GM12878 (cell line): ENCODE measurements around the gene INHBE. TPM values are rescaled to one million over a fixed set of nuclear protein-coding genes. Genes with fewer than 3 reads are reported as not detected.

ENCODE experiments used
- ATF3 ChIP-seq: IDR thresholded peaks from 2 replicates; pipeline ENCODE4 v1.6.1; 2011; ENCODE audit warnings: low read depth, mild to moderate bottlenecking, low read length, moderate library complexity, borderline replicate concordance; ENCODE audit errors: extremely low read depth
- CREB1 ChIP-seq: IDR thresholded peaks from 2 replicates; pipeline ENCODE4 v1.6.1; 2012; ENCODE audit warnings: low read depth, mild to moderate bottlenecking, inconsistent platforms
- CTCF ChIP-seq, 3 experiments: IDR thresholded peaks in 2 of 3; conservative IDR thresholded peaks in 1 of 3; 2 replicates each; pipeline ENCODE4 v1.5.1; 2011; ENCODE audit warnings: low read depth in 3 of 3, low read length in 3 of 3, mild to moderate bottlenecking in 3 of 3, control low read depth in 2 of 3, moderate library complexity in 2 of 3, inconsistent platforms in 1 of 3, mixed read lengths in 1 of 3; ENCODE audit not compliant: control insufficient read depth in 2 of 3, insufficient read depth in 1 of 3; ENCODE audit errors: extremely low read depth in 1 of 3
- CUX1 ChIP-seq: IDR thresholded peaks from 2 replicates; pipeline ENCODE4 v1.6.1; 2012; ENCODE audit warnings: improper control_type of control experiment, low read depth, low read length; ENCODE audit not compliant: insufficient replicate concordance
- DPF2 ChIP-seq: fragments of 450-650 bp; IDR thresholded peaks from 2 replicates; pipeline ENCODE4 v1.6.1; 2017; ENCODE audit warnings: mild to moderate bottlenecking
- IRF5 ChIP-seq: fragments of 450-650 bp; IDR thresholded peaks from 2 replicates; pipeline ENCODE4 v1.6.1; 2017; ENCODE audit warnings: borderline replicate concordance
- KDM1A ChIP-seq: fragments of 200-600 bp; sonication (generic); IDR thresholded peaks from 2 replicates; pipeline ENCODE4 v1.6.1; 2016; ENCODE audit warnings: borderline replicate concordance
- MEF2A ChIP-seq: IDR thresholded peaks from 2 replicates; pipeline ENCODE4 v1.6.1; 2011; ENCODE audit warnings: low read depth, mild to moderate bottlenecking, low read length, moderate library complexity; ENCODE audit not compliant: insufficient read depth
- RAD21 ChIP-seq: IDR thresholded peaks from 2 replicates; pipeline ENCODE4 v1.6.1; 2011; ENCODE audit warnings: mild to moderate bottlenecking, low read depth, low read length, moderate library complexity; ENCODE audit not compliant: insufficient read depth
- RBBP5 ChIP-seq: fragments of 200-600 bp; sonication (generic); conservative IDR thresholded peaks from 2 replicates; pipeline ENCODE4 v1.6.1; 2016
- SMAD5 ChIP-seq: IDR thresholded peaks from 2 replicates; pipeline ENCODE4 v1.6.1; 2016; ENCODE audit warnings: antibody characterized with exemption, low read depth
- TCF7 ChIP-seq: IDR thresholded peaks from 2 replicates; pipeline ENCODE4 v1.6.1; 2014; ENCODE audit warnings: antibody characterized with exemption, borderline replicate concordance
- YY1 ChIP-seq: IDR thresholded peaks from 2 replicates; pipeline ENCODE4 v1.6.1; 2011; ENCODE audit warnings: low read depth, mild to moderate bottlenecking, low read length
- ZBTB40 ChIP-seq: fragments of 450-650 bp; IDR thresholded peaks from 2 replicates; pipeline ENCODE4 v1.6.1; 2016; ENCODE audit warnings: mild to moderate bottlenecking, moderate library complexity, borderline replicate concordance
- ZNF384 ChIP-seq: IDR thresholded peaks from 2 replicates; pipeline ENCODE4 v1.6.1; 2012; ENCODE audit warnings: low read depth, mild to moderate bottlenecking, low read length, improper control_type of control experiment, borderline replicate concordance
- polyA plus RNA-seq, 11 experiments: library from polyadenylated mRNA; depleted of rRNA in 4 of 11; unstranded in 6 of 11; stranded (reverse) in 5 of 11; fragments of >200 nt; fragmentation: Nextera tagmentation in 4 of 11; fragmentation: Illumina TruSeq in 1 of 11; extraction: Ambion mirVana in 4 of 11; extraction: Trizol in 1 of 11; gene quantifications; 1 replicate in 1 of 11; 2 replicates in 10 of 11; pipeline versions ENCODE4 v1.2.1 to v1.2.3, GENCODE V29; 2011 to 2016; ENCODE audit warnings: inconsistent platforms in 2 of 11, missing spikeins in 2 of 11, low read depth in 1 of 11
- total RNA-seq, 4 experiments: library from RNA; depleted of rRNA in 3 of 4; stranded (reverse); fragments of >200 nt in 3 of 4; fragmentation: Illumina TruSeq in 1 of 4; extraction: Trizol in 1 of 4; gene quantifications; 2 replicates each; pipeline versions ENCODE4 v1.2.1 to v1.2.3, GENCODE V29; 2013 to 2021

The INHBE gene
- total and polyA plus RNA-seq, 10 of the 15 experiments (the other 5 are each of a cell fraction or from before 2014, with no cell fraction given) = 0.09 to 2.5 (median 0.37) TPM

DNA sequence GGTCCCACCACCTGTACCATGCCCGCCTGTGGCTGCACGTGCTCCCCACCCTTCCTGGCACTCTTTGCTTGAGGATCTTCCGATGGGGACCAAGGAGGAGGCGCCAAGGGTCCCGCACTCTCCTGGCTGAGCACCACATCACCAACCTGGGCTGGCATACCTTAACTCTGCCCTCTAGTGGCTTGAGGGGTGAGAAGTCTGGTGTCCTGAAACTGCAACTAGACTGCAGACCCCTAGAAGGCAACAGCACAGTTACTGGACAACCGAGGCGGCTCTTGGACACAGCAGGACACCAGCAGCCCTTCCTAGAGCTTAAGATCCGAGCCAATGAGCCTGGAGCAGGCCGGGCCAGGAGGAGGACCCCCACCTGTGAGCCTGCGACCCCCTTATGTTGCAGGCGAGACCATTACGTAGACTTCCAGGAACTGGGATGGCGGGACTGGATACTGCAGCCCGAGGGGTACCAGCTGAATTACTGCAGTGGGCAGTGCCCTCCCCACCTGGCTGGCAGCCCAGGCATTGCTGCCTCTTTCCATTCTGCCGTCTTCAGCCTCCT is 1.1 kb downstream of the INHBE start (continued):
- TF ChIP-seq CTCF (IDR thresholded peaks at IDR 0.05 in 2 of 3, conservative IDR thresholded peaks at IDR 0.05 in 1 of 3; ENCODE audit: control insufficient read depth in 2 of 3, extremely low read depth in 1 of 3, insufficient read depth in 1 of 3, low read depth in 3 of 3, low read length in 3 of 3) = peak; percentile 72 to 83 (median 80)
- TF ChIP-seq CREB1 = no peak
- no peak for TF ChIP-seq TCF7
- no peak for TF ChIP-seq ATF3
- peak; percentile 47 for TF ChIP-seq RAD21
- TF ChIP-seq KDM1A = no peak
- TF ChIP-seq YY1 = 0 out of 2 replicates have a peak, but pooled peaks have one; percentile 6
- no peak for TF ChIP-seq ZBTB40
- TF ChIP-seq IRF5 = no peak
- TF ChIP-seq CUX1 = no peak
- no peak for TF ChIP-seq RBBP5
- no peak for TF ChIP-seq ZNF384
- TF ChIP-seq SMAD5 = no peak
- no peak for TF ChIP-seq DPF2
- no peak for TF ChIP-seq MEF2A
